GM19023 (cell line): ENCODE measurements around the gene DPP9.

Experiments
- ATAC-seq: cut with Tn5 transposase; IDR thresholded peaks from one replicate; pipeline ENCODE4 v1.9.1; 2021; ENCODE audit warnings: mild to moderate bottlenecking, moderate library complexity; ENCODE audit not compliant: unreplicated experiment

DPP9 gene

GRCh38 chr19:4662020-4662695, 61.5 kb downstream of the DPP9 start:
- no peak for ATAC-seq

- no peak for ATAC-seq
Observed at GRCh38 chr19:4660993-4661392, 62.6 kb downstream of the DPP9 start.

- ATAC-seq: no peak
Observed at GRCh38 chr19:4660181-4660791, 63.4 kb downstream of the DPP9 start.

DNA sequence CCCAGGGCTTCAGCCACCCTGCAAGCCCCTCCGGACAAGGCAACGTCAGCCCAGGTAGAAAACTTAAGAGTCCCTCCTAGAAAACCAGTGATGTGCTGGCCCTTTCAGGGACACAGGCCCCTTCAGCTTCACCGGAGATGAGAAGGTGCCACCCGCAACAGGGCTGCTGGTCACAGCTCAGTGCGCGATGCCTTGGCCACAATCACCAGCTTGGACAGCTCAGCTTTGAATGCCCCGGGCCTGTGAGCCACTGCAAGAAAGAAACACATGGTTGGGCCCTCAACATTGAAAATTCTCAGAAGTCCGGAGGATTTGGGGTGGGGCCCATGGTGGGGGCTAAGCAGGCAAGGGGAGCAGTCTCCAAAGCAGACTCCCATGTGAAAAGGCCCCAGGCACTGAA, 65.8 kb downstream of the DPP9 start:
- ATAC-seq: no peak

GRCh38 chr19:4657262-4657661, 66.4 kb downstream of the DPP9 start:
- ATAC-seq: no peak

DNA sequence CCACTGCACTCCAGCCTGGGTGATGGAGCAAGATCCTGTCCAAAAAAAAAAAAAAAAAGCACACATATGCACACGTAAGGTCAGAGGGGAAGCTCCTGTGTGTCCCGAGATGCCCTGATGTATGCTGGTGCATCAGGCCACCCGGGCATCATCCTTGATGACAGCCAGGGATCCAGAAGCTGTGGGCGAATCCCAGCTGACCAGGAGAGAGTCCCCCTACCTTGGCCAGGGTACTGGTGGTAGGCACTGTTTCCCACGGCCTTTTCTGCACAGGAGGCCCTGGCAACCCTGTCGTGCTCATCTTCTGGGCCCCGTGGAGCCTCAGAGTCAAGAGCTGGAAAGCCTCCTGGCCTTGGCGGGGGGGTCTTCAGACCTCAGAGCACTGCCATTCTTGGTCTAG, 67.5 kb downstream of the DPP9 start:
- no peak for ATAC-seq

DNA sequence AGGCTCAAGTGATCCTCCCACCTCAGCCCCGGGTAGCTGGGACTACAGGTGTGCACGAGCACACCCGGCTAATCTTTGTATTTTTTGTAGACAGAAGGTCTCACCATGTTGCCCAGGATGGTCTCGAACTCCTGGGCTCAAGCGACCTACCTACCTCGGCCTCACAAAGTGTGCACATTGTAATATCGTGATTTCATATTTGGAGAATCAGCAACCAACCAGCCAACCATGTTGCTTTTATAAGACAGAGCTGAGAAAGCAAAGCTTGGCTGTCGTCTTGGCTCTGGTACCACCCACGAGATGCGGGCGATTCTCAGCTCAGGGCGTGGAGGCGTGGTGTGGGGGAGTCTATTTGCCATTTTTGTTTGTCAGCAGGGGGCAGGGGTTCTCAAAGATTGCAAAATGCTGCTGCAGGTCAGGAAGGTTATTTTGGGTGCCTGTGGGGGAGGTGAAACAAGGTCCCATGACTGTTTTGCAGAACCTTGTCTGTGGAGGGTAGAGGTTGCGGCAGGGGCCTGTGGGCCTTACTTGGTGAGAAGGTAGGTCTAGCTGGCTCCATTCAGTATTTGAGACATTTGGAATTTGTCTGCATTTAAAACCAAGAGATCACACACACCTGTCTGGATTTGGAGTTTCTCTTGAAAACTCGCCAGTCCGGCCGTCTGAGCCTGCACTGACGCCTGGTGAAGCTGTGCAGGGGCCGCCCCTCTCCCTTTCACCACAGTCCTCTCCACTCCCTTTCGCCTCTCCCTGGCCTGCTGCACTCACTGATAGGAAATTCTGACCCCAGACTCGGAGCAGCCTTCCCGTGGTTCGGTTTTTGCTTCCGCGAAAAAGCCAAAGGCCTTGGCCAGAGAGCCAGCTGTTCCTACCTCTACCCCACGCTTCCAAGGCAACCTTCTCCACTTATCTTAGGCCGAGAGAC, 68.9 kb downstream of the DPP9 start:
- no peak for ATAC-seq

GRCh38 chr19:4653793-4654436, 69.7 kb downstream of the DPP9 start:
- ATAC-seq: no peak

- ATAC-seq: no peak
Observed at GRCh38 chr19:4652075-4652474, 71.6 kb downstream of the DPP9 start.

DNA sequence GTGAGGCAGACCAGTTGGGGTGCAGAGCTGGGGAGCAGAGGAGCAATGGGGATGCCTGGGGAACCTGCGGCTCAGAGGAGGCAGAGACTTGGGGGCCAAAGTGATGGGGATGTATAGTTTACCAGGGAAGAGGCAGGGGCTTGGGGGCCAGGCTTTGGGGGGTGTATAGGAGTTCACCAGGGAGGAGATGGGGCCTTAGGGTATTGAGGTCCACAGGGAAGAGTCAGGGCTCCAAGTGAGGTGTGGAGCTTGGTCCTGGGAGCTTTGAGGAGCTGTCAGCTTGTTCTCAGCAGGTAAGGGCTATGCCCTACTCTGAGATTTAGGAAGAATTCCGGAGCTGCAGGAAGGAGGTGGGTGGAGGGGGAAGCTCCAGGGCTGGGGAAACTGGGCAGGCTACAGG, 73.5 kb downstream of the DPP9 start:
- ATAC-seq: no peak

DNA sequence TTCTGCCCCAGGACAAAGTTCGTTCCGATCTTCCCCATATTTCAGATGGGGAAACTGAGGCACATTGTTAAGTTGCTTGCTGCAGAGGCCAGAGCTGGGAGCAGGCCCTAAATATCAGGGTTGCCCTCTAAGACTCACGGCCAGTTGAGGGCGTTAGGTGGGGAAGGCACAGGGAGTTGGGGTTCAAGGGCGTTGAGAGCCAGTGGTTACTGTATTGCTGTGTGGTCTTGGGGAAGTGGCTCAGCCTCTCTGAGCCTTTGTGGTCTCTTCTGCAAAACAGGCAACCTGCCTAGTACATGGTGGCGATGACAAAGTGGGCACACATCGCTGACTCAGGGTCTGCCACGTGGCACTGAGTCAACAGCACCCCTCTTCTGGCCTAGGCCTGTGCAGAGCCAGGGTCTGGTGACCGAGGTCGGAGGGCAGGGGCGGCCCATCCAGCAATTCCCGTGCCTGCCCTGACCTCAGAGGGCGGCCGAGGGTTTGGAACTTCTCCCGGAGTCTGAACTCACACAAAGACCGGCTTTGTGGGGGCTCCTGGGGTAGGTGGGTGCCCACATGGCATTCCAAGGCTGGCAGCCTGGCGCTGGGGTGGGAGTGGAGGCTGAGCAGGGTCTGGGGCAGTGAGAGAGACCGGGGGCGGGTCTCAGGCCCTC, 74.1 kb downstream of the DPP9 start:
- ATAC-seq: no peak

GRCh38 chr19:4647676-4648644, 75.7 kb downstream of the DPP9 start:
- ATAC-seq: no peak

- no peak for ATAC-seq
Observed at GRCh38 chr19:4645718-4646117, 77.9 kb downstream of the DPP9 start.

DNA sequence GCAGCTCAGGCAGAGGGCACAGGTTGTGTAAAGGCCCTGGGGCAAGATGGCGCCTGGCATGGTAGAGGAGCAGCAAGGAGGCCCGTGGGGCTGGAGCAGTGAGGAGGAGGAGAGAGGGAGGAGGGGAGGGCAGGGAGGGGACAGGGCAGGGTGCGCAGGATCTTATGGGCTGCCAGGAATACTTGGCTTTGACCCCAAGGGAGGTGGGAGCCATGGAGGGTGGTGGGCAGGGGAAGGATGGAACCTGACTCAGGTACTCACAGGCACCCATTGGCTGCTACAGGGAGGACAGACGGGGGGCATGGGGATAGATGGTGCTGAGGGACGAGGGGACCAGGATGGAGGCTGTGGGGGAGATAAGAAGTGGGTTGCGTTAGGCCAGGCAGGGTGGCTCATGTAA, 81.0 kb downstream of the DPP9 start:
- ATAC-seq: no peak

- no peak for ATAC-seq
Observed at GRCh38 chr19:4641132-4641531, 82.5 kb downstream of the DPP9 start.

- no peak for ATAC-seq
Observed at GRCh38 chr19:4640247-4641000, 83.2 kb downstream of the DPP9 start.

DNA sequence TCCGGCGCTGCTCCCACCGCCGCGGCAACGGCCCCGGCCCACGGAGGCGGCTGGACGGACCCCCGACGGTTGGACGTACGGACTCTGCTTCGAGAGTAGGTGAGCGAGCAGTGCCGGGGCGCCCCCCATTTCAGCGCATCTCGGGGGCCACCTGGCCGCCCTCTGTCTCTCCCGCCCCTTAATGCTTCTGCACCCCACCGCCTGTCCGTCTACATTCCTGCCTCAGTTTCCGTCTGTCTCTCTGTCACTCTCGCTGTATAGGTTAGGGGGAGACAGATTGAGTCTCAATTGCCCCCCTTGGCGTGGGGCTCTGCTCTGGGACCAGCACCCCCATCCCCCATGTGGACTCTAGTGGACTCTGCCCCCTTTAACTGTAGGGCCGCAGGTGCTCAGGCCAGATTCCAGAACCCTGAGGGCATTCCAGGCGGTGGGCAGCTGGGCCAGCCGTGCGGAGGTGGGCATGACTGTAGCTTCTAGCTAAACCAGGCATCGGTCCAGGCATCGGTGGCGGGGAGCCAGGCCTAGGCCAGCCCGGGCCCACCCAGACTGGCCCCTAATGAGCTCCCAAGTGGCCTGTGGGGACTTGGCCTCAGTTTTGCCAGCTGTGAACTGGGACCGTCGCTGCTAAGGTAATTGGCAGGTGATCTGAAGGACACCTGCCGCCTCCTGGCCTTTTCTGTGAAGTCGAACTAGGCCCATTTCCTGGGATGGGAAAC, 84.0 kb downstream of the DPP9 start:
- ATAC-seq: peak; percentile 3

GRCh38 chr19:4638828-4639530, 84.7 kb downstream of the DPP9 start, which contains the start of gene TNFAIP8L1:
Gene TNFAIP8L1 (plus strand): TSS chr19:4639516. CDS start chr19:4651870, 12,354 bp downstream.
- peak; percentile 83 for ATAC-seq
